Coronary artery (tissue), 2 donors: Measurements from ENCODE around the gene IAH1.

Experiments used
- DNase-seq: peaks from one replicate; pipeline ENCODE4 v3.0.0-alpha.2; 2017; ENCODE audit warnings: low spot score
- H3K27ac ChIP-seq, 2 donors: fragments of 200-600 bp; sonication (generic); one replicate each; pipeline ENCODE4 v1.5.1; 2016 to 2019
- H3K4me3 ChIP-seq: fragments of 200-600 bp; sonication (generic); 2 replicates; pipeline ENCODE4 v1.5.1; 2016; ENCODE audit warnings: mild to moderate bottlenecking, moderate library complexity
- TF ChIP-seq, protein P1 (sequence below): fragments of 200-600 bp; sonication (generic); IDR thresholded peaks from one replicate; pipeline ENCODE4 v1.5.1; 2019; ENCODE audit warnings: antibody characterized with exemption

The IAH1 gene

GRCh38 chr2:9474361-9475057 lies at the start of gene IAH1:
Gene IAH1 (plus strand): TSS chr2:9474551. CDS start chr2:9474567, 16 bp downstream.
- peak; percentile 83 for DNase-seq
- TF ChIP-seq, protein P1, sequence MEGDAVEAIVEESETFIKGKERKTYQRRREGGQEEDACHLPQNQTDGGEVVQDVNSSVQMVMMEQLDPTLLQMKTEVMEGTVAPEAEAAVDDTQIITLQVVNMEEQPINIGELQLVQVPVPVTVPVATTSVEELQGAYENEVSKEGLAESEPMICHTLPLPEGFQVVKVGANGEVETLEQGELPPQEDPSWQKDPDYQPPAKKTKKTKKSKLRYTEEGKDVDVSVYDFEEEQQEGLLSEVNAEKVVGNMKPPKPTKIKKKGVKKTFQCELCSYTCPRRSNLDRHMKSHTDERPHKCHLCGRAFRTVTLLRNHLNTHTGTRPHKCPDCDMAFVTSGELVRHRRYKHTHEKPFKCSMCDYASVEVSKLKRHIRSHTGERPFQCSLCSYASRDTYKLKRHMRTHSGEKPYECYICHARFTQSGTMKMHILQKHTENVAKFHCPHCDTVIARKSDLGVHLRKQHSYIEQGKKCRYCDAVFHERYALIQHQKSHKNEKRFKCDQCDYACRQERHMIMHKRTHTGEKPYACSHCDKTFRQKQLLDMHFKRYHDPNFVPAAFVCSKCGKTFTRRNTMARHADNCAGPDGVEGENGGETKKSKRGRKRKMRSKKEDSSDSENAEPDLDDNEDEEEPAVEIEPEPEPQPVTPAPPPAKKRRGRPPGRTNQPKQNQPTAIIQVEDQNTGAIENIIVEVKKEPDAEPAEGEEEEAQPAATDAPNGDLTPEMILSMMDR = no peak
- H3K27ac ChIP-seq = peak within 1 kb of the TSS; percentile 93 to 94
- H3K4me3 ChIP-seq = peak within 1 kb of the TSS; percentile 94

DNA sequence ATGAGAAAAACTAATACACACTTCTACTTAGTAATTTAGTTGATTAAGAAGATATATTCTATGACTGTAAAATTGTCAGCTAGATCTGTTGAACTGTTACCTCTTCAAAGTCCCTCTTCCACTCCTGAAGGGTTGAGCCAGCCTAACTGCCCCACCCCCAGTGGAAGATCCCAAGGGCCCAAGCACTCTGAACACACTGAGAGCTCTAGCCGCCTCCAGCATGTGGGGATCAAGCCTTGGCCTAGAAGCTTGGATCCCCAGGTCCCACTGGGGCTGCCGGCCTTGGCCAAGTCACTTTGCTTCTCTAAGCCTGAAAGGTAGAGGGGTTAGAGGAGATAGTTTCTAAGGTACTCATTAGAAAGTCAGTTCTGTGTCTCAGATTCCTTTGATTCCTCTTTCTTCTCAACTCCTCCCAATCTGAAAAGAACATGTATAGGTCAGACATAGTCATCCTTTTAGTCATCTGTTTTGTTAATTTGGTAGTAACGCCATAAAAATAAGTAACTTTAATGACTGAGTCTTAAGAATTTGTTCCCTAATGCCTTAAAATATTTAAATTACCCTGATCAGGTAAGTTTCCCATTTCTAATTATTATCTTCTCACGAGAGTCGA lies 45.3 kb upstream of the IAH1 start:
- no peak for DNase-seq
- Histone ChIP-seq H3K4me3 (no peak overlapping the region), H3K27ac (no peak overlapping the region)
- TF ChIP-seq, protein P1 = no peak

DNA sequence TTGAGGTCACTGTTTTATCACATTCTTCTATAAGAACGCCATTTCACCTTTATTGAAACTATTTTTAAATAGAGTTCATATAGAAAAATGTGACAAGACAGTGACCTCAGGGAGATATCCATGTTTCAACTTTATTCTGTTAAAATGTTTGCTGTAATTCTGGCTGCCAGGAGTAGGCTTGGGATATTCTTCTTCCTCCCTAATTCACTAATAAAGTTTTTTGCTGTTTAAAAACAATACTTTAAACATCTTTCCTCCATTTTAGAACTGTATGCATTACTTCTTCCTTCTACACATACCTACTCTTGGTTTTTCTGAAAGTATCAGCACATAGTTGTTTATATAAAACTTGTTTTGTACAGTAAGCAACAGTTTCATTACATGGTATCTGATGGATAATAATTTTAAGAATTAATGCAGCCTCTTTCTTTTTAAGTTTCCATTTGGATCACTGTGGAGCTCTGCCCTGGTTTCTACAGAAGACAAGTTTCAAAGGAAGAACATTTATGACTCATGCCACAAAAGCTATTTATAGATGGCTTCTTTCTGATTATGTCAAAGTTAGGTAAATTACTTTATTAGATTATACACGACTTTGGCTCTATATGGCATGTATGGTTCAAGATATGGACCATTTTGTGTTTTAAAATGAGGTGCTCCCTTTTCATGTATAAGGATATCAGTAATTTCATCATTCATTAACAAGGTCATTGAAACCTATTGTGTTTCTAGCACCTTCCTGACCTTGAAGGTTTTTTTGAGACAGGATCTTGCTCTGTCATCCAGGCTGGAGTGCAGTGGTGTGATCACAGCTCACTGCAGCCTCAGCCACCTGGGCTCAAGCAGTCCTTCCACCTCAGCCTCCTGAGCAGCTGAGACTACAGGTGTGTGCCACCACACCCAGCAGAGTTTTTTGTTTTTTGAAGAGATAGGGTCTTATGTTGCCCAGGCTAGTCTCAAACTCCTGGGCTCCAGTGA lies 43.7 kb upstream of the IAH1 start:
- H3K4me3 ChIP-seq = no peak overlapping the region
- TF ChIP-seq, protein P1 = no peak
- H3K27ac ChIP-seq = no peak overlapping the region
- DNase-seq = no peak

DNA sequence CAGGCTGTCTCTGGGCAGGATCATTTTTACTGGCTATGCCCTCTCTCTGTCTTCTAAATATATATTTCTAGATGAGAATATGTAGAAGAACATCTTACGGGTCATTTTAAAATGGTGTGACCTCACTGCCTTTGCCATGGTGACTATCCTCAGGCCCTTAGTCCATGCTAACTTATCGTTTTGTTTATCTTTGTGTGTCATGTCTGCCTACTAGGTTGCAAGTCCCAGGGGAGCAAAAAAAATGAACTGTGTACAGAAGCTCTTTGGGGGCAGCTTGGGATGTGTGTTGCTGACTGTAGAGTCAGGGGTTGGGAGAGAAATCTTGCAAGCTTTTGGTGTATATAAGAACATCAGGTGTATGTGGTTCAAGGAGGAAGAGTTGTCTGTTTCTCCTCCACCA lies 39.9 kb upstream of the IAH1 start:
- no peak for DNase-seq
- Histone ChIP-seq H3K27ac (no peak overlapping the region), H3K4me3 (no peak overlapping the region)
- TF ChIP-seq, protein P1 = no peak

DNA sequence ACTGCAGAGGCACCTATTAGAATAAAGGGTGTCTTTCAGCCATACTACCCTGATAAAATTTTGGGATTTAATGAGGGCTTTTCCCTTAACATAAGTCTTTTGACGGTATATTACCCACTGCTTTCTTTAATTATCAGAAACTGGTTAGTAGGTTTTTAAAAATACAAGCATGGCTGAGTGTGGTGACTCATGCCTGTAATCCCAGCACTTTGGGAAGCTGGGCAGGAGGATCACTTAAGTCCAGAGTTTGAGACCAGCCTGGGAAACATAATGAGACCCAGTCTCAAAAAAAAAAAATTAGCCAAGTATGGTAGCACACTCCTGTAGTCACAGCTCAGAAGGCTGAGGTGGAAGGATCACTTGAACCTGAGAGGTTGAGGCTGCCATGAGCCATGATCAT lies 34.8 kb upstream of the IAH1 start:
- Histone ChIP-seq H3K27ac (no peak overlapping the region), H3K4me3 (no peak overlapping the region)
- TF ChIP-seq, protein P1 = no peak

DNA sequence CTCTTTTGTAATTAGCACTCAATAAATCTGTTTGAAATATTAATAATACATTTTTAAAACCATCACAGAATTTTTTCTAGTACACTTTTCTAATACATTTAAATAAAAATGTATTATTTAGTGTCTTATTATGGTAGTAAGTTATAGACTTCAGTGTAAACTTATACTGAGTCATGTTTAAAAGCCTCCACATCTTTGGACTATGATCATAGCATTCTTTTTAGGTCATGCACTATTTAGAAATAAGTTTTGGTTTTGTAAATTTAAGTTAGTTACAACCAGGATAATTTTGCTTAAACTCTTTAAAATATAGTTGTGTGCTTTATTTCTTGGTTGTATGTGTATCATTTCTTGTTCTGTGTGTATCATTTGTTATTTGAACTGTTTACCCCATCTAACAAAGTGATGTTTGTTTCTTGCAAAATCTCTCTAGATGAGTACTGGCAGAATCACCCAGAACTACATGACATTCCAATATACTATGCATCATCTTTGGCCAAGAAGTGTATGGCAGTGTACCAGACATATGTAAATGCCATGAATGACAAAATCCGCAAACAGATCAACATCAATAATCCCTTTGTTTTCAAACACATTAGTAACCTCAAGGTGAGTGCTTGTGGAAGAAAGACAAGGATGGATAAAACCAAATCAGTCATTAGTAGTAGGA lies 34.2 kb upstream of the IAH1 start:
- DNase-seq = no peak
- no peak overlapping the region for H3K27ac ChIP-seq
- TF ChIP-seq, protein P1 = no peak
- no peak overlapping the region for H3K4me3 ChIP-seq

More for the DNA sequence above, 34.8 kb upstream of the IAH1 start:
- no peak for DNase-seq
